HepG2 (cell line): ENCODE data around the gene ZSCAN5C.

Source experiments
- CEBPZ ChIP-seq: IDR thresholded peaks from 2 replicates; pipeline ENCODE4 v1.6.1; 2012; ENCODE audit warnings: low read length, improper control_type of control experiment
- JUNB ChIP-seq: sonication (generic); formaldehyde crosslinking; IDR thresholded peaks from 2 replicates; pipeline ENCODE4 v1.8.0; 2022; ENCODE audit warnings: missing genetic modification reagents, mild to moderate bottlenecking, borderline replicate concordance
- PHF8 ChIP-seq: sonication (generic); formaldehyde crosslinking; IDR thresholded peaks from 2 replicates; pipeline ENCODE4 v1.5.0; 2020; ENCODE audit warnings: missing genetic modification reagents
- PRPF4 ChIP-seq: fragments of 200-400 bp; formaldehyde crosslinking; IDR thresholded peaks from 2 replicates; pipeline ENCODE4 v1.6.1; 2016; ENCODE audit warnings: low read length, low read depth; ENCODE audit not compliant: poor library complexity, severe bottlenecking
- TF ChIP-seq, protein P1 (sequence below): sonication (generic); formaldehyde crosslinking; conservative IDR thresholded peaks from 2 replicates; pipeline ENCODE4 v1.4.0; 2020; ENCODE audit warnings: missing genetic modification reagents
- TF ChIP-seq, protein P2 (sequence below): sonication (generic); formaldehyde crosslinking; IDR thresholded peaks from 2 replicates; pipeline ENCODE4 v1.5.0; 2020; ENCODE audit warnings: missing genetic modification reagents
- TF ChIP-seq, protein P3 (sequence below): sonication (generic); formaldehyde crosslinking; IDR thresholded peaks from 2 replicates; pipeline ENCODE4 v1.5.0; 2020; ENCODE audit warnings: missing genetic modification reagents
- TF ChIP-seq, protein P4 (sequence below): sonication (generic); formaldehyde crosslinking; IDR thresholded peaks from 2 replicates; pipeline ENCODE4 v1.8.1; 2023; ENCODE audit warnings: mild to moderate bottlenecking, inconsistent platforms, moderate library complexity, missing genetic modification reagents, borderline replicate concordance

GRCh38 chr19:56191115-56191514 lies 11.0 kb upstream of the ZSCAN5C start:
- TF ChIP-seq JUNB (CRISPR knock-in tag): no peak
- TF ChIP-seq, protein P1, sequence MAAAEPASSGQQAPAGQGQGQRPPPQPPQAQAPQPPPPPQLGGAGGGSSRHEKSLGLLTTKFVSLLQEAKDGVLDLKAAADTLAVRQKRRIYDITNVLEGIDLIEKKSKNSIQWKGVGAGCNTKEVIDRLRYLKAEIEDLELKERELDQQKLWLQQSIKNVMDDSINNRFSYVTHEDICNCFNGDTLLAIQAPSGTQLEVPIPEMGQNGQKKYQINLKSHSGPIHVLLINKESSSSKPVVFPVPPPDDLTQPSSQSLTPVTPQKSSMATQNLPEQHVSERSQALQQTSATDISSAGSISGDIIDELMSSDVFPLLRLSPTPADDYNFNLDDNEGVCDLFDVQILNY (CRISPR knock-in tag): no peak
- no peak for TF ChIP-seq CEBPZ
- TF ChIP-seq, protein P2, sequence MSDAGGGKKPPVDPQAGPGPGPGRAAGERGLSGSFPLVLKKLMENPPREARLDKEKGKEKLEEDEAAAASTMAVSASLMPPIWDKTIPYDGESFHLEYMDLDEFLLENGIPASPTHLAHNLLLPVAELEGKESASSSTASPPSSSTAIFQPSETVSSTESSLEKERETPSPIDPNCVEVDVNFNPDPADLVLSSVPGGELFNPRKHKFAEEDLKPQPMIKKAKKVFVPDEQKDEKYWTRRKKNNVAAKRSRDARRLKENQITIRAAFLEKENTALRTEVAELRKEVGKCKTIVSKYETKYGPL (CRISPR knock-in tag): no peak
- no peak for TF ChIP-seq PRPF4
- TF ChIP-seq, protein P3, sequence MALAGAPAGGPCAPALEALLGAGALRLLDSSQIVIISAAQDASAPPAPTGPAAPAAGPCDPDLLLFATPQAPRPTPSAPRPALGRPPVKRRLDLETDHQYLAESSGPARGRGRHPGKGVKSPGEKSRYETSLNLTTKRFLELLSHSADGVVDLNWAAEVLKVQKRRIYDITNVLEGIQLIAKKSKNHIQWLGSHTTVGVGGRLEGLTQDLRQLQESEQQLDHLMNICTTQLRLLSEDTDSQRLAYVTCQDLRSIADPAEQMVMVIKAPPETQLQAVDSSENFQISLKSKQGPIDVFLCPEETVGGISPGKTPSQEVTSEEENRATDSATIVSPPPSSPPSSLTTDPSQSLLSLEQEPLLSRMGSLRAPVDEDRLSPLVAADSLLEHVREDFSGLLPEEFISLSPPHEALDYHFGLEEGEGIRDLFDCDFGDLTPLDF (CRISPR knock-in tag): no peak
- TF ChIP-seq, protein P4, sequence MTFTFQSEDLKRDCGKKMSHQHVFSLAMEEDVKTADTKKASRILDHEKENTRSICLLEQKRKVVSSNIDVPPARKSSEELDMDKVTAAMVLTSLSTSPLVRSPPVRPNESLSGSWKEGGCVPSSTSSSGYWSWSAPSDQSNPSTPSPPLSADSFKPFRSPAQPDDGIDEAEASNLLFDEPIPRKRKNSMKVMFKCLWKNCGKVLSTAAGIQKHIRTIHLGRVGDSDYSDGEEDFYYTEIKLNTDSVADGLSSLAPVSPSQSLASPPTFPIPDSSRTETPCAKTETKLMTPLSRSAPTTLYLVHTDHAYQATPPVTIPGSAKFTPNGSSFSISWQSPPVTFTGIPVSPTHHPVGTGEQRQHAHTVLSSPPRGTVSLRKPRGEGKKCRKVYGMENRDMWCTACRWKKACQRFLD: no peak
- TF ChIP-seq PHF8 (CRISPR knock-in tag): no peak
